Sigmoid colon (tissue), 3 donors: ENCODE data around the gene BRD9.

ENCODE experiments used
- CTCF ChIP-seq, 4 experiments: fragments of 450-650 bp in 3 of 4; fragments of 200-600 bp in 1 of 4; IDR thresholded peaks; one replicate each; pipeline ENCODE4 v1.5.1; 2016 to 2019; ENCODE audit warnings: antibody characterized with exemption in 4 of 4, mild to moderate bottlenecking in 3 of 4, moderate library complexity in 2 of 4
- POLR2A ChIP-seq, 2 donors: fragments of 450-650 bp; IDR thresholded peaks; one replicate each; pipeline ENCODE4 v1.6.1; 2016; ENCODE audit warnings: antibody characterized with exemption in 2 of 2, mild to moderate bottlenecking in 2 of 2, moderate library complexity in 2 of 2

GRCh38 chr5:820245-820644, 72.4 kb downstream of the BRD9 start:
- TF ChIP-seq POLR2A (IDR thresholded peaks at IDR 0.05) (no peak), CTCF (IDR thresholded peaks at IDR 0.05) (no peak)
